ENCODE results near the gene LRPPRC. TPM values are rescaled to one million over a fixed set of nuclear protein-coding genes. Genes with fewer than 3 reads are reported as not detected.

Gene LRPPRC
- 188 and 193 TPM in 2 replicates for total RNA-seq (2013; cell fraction: nucleolus; rRNA removed)
- total RNA-seq (2014; rRNA removed) (84.8 and 91.6 TPM in 2 replicates), total RNA-seq (2014; rRNA removed; fragmentation: Illumina TruSeq; extraction: Trizol) (119 TPM in 2 replicates), total RNA-seq (2021) (148 and 152 TPM in 2 replicates), polyA plus RNA-seq (2011; rRNA removed) (141 and 231 TPM in 2 replicates), polyA plus RNA-seq (2014; fragmentation: Illumina TruSeq; extraction: Trizol) (106 and 123 TPM in 2 replicates), polyA plus RNA-seq (2014; fragmentation: Nextera tagmentation; extraction: Ambion mirVana) (10 to 100 TPM; 34.1 to 62.5 TPM), polyA plus RNA-seq (2014; rRNA removed) (62.1 and 76.3 TPM in 2 replicates), polyA plus RNA-seq (2016; fragmentation: Nextera tagmentation; extraction: Ambion mirVana) (100 to 1,000 TPM in 1 of 2 experiments, 10 to 100 TPM in 1; 93.6 to 100 TPM), polyA minus RNA-seq (2011; rRNA and poly(A)+ RNA removed) (88.7 and 183 TPM in 2 replicates), Bru-seq, nascent RNA (percentile 89 among the genes with signal in this experiment), BruChase-seq, experiment 1, labeled RNA remaining after a 6-hour chase (percentile 94 among the genes with signal in this experiment), BruChase-seq, experiment 2, labeled RNA remaining after a 2-hour chase (percentile 92 among the genes with signal in this experiment)
- polyA plus RNA-seq (2011; ENCODE audit: low read depth): 39.7 TPM
- polyA plus RNA-seq (2011; cell fraction: cytosol; rRNA removed): 41.0 and 52.1 TPM in 2 replicates
- 72.0 and 111 TPM in 2 replicates for polyA plus RNA-seq (2011; cell fraction: nucleus; rRNA removed)
- 49.3 and 71.0 TPM in 2 replicates for polyA plus RNA-seq (2012)
- 89.8 and 96.9 TPM in 2 replicates for polyA minus RNA-seq (2011; cell fraction: cytosol; rRNA and poly(A)+ RNA removed)
- 47.3 and 91.6 TPM in 2 replicates for polyA minus RNA-seq (2011; cell fraction: nucleus; rRNA and poly(A)+ RNA removed)
- long read RNA-seq, experiment 1, full-length matches to known transcripts: 20 of 53 reads
- long read RNA-seq, experiment 1, partial matches to known transcripts: 14 of 53 reads
- long read RNA-seq, experiment 1, other reads (novel, unspliced or antisense): 19 of 53 reads
- long read RNA-seq, experiment 2, full-length matches to known transcripts: 10 of 255 reads
- long read RNA-seq, experiment 2, partial matches to known transcripts: 210 of 255 reads
- long read RNA-seq, experiment 2, other reads (novel, unspliced or antisense): 35 of 255 reads

DNA sequence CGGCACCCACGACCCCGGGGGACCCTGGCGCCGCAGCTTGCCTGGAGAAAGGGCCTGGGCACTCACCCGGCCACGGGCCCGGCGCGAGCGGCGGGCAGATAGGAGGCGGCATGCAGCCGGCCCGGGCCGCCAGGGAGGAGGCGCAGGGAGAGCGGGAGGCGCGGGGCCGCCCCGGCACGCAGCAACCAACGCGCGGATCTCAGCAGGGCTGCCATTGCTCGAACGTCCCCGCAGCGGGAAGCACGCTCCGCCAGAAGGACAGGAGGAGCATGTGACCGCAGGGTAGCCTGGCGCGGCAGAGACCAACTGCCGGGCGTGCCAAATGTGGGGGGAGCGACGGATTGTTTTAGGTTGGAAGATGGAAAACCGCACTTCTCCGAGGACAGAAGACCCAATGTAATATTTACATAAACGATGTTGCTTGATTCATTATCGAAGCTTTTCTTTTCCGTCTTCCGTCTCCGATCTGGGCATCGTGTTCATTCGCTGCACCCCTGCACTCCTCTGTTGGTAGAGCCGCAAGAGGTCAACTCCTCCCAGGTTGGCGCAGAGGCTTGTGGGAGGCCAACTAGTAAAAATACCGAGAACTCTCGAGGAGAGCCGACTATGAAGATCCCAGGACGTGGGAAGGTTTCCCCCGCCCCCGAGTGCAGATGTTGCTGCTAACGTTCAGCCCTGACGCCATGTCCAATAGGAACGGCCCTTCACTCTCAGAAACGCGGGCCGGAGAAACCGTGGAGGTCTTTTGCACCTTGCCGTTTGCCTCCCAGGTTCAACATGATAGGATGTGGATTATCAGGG lies at the start of gene LRPPRC:
LRPPRC (minus strand) TSS at position 257 of the 801 bp plus-strand sequence; CDS start at position 215, 42 bp downstream.
- ChIA-PET POLR2A (interaction anchor here (0.6 kb wide), 1 partner anchor 246 kb away, joined by 3 read pairs; no protein-coding TSS in a partner anchor), RAD21 (ENCODE audit: unreplicated experiment) (no interaction called here), SMC1A (ENCODE audit: uncharacterized antibody, unreplicated experiment) (no interaction called here), CTCF (interaction anchor here (1.1 to 1.7 kb wide), 2 partner anchors 15 to 18 kb away, joined by 3 read pairs; no protein-coding TSS in a partner anchor)
- no peaks in the 10 kb centered on the region for H3K27me3 ChIP-seq (replicated peaks in 1 of 2; ENCODE audit: control insufficient read depth in 2 of 2, insufficient read depth in 2 of 2, low read length in 1 of 2)
- FAIRE-seq (peak; percentile 98), DNase-seq (ENCODE audit: low read depth, low spot score) (peak; percentile 85), ATAC-seq (peak; percentile 97)
- H3K4me3 ChIP-seq: peak within 1 kb of the TSS; percentile 82
- WGBS (ENCODE audit: insufficient coverage, insufficient replicate concordance, low lambda C conversion rate, missing lambda C conversion rate): under 1% methylated on average over 55 of the region's 64 CpGs
- H2AFZ ChIP-seq (ENCODE audit: control insufficient read depth, low read depth, low read length): peak within 1 kb of the TSS; percentile 79
- peak within 1 kb of the TSS; percentile 72 for H3K27ac ChIP-seq (ENCODE audit: control insufficient read depth, insufficient read depth)
- H3K9me3 ChIP-seq (replicated peaks; ENCODE audit: control insufficient read depth, insufficient read depth, low read length): no peaks in the 10 kb centered on the region
- peaks cover 4 to 12% of the 10 kb centered on the region in 2 experiments; a peak in 3 of 4 replicates for H3K36me3 ChIP-seq (ENCODE audit: control insufficient read depth in 2 of 2, insufficient read depth in 2 of 2, low read length in 1 of 2)
- H3K4me2 ChIP-seq (ENCODE audit: control insufficient read depth, insufficient read depth): peak within 1 kb of the TSS; percentile 84
- peaks cover 50% of the 10 kb centered on the region for H3K79me2 ChIP-seq (ENCODE audit: control insufficient read depth, insufficient read depth, low read length)
- intact Hi-C loops (cut with micrococcal nuclease; ENCODE audit: unreplicated experiment) (no loop called here), in situ Hi-C loops (cut with MboI) (no loop called here)
- no TSS peak for BruUV-seq (replicated peaks)
- H4K20me1 ChIP-seq (ENCODE audit: control insufficient read depth, insufficient read depth): no peaks in the 10 kb centered on the region; the same call in 1 of the 2 replicates
- peaks cover 4% of the 10 kb centered on the region; the same call in 1 of the 2 replicates for H3K4me1 ChIP-seq (ENCODE audit: control insufficient read depth, insufficient read depth, low read length)
- H3K9ac ChIP-seq (ENCODE audit: control insufficient read depth, insufficient read depth, low read length): peak within 1 kb of the TSS; percentile 98
- TF ChIP-seq FOXM1 (IDR thresholded peaks at IDR 0.05; ENCODE audit: low read depth, low read length) (peak; percentile 80), POLR2AphosphoS5 (IDR thresholded peaks at IDR 0.05; ENCODE audit: low read length) (peak; percentile 98), TCF12 (IDR thresholded peaks at IDR 0.05; ENCODE audit: low read depth, low read length) (peak; percentile 77; the same call in 1 of the 2 replicates), ATF7 (IDR thresholded peaks at IDR 0.05; ENCODE audit: low read depth) (peak; percentile 100), POLR2AphosphoS2 (IDR thresholded peaks at IDR 0.05; ENCODE audit: low read depth, low read length) (0 out of 2 replicates have a peak, but pooled peaks have one; percentile 52), EP300 (IDR thresholded peaks at IDR 0.05; ENCODE audit: borderline replicate concordance in 1 of 2, control insufficient read depth in 1 of 2, low read depth in 2 of 2, low read length in 2 of 2) (0 out of 4 replicates have a peak, but pooled peaks of 1 of the 2 experiments have one; percentile 49), PAX5 (IDR thresholded peaks at IDR 0.05; ENCODE audit: borderline replicate concordance, low read depth, low read length) (0 out of 2 replicates have a peak, but pooled peaks have one; percentile 15), SP1 (IDR thresholded peaks at IDR 0.05; ENCODE audit: low read depth, low read length) (peak; percentile 86), ZNF207 (IDR thresholded peaks at IDR 0.05; ENCODE audit: borderline replicate concordance) (peak; percentile 91; the same call in 1 of the 2 replicates), TAF1 (IDR thresholded peaks at IDR 0.05; ENCODE audit: borderline replicate concordance, low read depth, low read length) (peak; percentile 91), SRF (IDR thresholded peaks at IDR 0.05; ENCODE audit: low read depth in 2 of 2, low read length in 2 of 2) (no peak), KDM1A (IDR thresholded peaks at IDR 0.05; ENCODE audit: borderline replicate concordance) (no peak)
- TF ChIP-seq, protein P1, sequence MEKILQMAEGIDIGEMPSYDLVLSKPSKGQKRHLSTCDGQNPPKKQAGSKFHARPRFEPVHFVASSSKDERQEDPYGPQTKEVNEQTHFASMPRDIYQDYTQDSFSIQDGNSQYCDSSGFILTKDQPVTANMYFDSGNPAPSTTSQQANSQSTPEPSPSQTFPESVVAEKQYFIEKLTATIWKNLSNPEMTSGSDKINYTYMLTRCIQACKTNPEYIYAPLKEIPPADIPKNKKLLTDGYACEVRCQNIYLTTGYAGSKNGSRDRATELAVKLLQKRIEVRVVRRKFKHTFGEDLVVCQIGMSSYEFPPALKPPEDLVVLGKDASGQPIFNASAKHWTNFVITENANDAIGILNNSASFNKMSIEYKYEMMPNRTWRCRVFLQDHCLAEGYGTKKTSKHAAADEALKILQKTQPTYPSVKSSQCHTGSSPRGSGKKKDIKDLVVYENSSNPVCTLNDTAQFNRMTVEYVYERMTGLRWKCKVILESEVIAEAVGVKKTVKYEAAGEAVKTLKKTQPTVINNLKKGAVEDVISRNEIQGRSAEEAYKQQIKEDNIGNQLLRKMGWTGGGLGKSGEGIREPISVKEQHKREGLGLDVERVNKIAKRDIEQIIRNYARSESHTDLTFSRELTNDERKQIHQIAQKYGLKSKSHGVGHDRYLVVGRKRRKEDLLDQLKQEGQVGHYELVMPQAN (conservative IDR thresholded peaks at IDR 0.05): peak; percentile 95
- TF ChIP-seq, protein P2, sequence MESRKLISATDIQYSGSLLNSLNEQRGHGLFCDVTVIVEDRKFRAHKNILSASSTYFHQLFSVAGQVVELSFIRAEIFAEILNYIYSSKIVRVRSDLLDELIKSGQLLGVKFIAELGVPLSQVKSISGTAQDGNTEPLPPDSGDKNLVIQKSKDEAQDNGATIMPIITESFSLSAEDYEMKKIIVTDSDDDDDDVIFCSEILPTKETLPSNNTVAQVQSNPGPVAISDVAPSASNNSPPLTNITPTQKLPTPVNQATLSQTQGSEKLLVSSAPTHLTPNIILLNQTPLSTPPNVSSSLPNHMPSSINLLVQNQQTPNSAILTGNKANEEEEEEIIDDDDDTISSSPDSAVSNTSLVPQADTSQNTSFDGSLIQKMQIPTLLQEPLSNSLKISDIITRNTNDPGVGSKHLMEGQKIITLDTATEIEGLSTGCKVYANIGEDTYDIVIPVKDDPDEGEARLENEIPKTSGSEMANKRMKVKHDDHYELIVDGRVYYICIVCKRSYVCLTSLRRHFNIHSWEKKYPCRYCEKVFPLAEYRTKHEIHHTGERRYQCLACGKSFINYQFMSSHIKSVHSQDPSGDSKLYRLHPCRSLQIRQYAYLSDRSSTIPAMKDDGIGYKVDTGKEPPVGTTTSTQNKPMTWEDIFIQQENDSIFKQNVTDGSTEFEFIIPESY (IDR thresholded peaks at IDR 0.05): no peak
